ENCODE results near the gene TSPAN18.

DNA sequence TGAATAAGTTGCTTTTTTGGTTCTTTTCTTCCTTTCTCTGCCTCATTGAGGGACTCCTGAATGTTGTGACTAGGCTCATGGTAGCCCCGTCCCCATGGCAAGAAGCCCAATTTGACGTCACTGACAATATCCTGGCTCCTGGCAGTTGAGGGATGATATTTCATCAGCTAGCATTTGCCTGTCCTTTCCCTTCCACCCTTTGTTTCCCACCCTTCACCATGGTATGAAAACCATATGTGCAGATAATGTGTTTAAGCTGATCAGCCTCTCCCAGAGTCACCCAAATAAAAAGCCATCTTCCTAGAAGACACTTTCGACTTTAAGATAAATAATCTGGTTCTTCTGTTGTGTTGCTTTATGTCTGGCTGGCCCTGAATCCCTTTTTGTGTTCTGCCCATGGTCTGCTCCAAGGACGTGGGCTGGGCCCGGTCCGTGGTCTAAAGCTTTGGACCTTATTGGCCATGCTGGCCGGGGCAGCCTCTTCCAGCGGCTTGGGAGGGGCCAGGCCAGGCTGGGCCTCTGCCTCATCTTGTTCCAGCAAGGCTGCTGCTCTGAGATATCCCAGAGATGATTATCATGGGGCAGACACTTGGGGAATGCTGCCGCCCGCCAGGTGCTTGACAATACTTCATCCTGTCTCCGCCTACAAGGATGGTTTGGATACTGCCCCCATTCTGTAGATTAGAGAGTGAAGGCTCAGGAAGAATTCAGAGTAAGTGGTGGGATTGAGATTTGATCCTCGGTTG lies 5.1 kb downstream of the TSPAN18 start:
- TF ChIP-seq CTCF (conservative IDR thresholded peaks at IDR 0.05; ENCODE audit: low read length) = no peak
- TF ChIP-seq EZH2phosphoT487 (IDR thresholded peaks at IDR 0.05; ENCODE audit: borderline replicate concordance, low read depth, low read length) = no peak
